NCI-H1694 treated with DMSO at 0.1 percent for 48 hours (cell line): ENCODE measurements around the gene STON2.

ENCODE experiments used
- DNase-seq: peaks from one replicate; lab custom pipeline; 2025; lab: John Stamatoyannopoulos, UW

STON2 gene

GRCh38 chr14:81301813-81302212 lies 98.3 kb downstream of the STON2 start:
- DNase-seq: no peak

GRCh38 chr14:81301371-81301770 lies 98.8 kb downstream of the STON2 start:
- no peak for DNase-seq

- DNase-seq: peak; percentile 51
These were observed 101.2 kb downstream of the STON2 start for GRCh38 chr14:81298911-81299310.

GRCh38 chr14:81298122-81298521 lies 102.0 kb downstream of the STON2 start:
- no peak for DNase-seq

GRCh38 chr14:81295958-81296923 lies 103.9 kb downstream of the STON2 start:
- no peak for DNase-seq

- DNase-seq: no peak
These were observed 110.6 kb downstream of the STON2 start for GRCh38 chr14:81289516-81289915.

- DNase-seq: no peak
These were observed 113.4 kb downstream of the STON2 start for GRCh38 chr14:81286574-81287370.

- no peak for DNase-seq
These were observed 114.9 kb downstream of the STON2 start for GRCh38 chr14:81285245-81285644.

GRCh38 chr14:81281332-81281731 lies 118.8 kb downstream of the STON2 start:
- DNase-seq: no peak

GRCh38 chr14:81280136-81280791 lies 119.9 kb downstream of the STON2 start:
- DNase-seq: no peak

- DNase-seq: no peak
These were observed 123.0 kb downstream of the STON2 start for GRCh38 chr14:81277096-81277495.

- peak; percentile 76 for DNase-seq
These were observed 123.8 kb downstream of the STON2 start for GRCh38 chr14:81276073-81277069.

- DNase-seq: no peak
These were observed 124.6 kb downstream of the STON2 start for GRCh38 chr14:81275305-81276072.

- no peak for DNase-seq
These were observed 126.1 kb downstream of the STON2 start for GRCh38 chr14:81273961-81274575.

- no peak for DNase-seq
These were observed 126.6 kb downstream of the STON2 start for GRCh38 chr14:81273521-81273920.

GRCh38 chr14:81272317-81272716 lies 127.8 kb downstream of the STON2 start:
- DNase-seq: no peak

GRCh38 chr14:81269979-81270375 lies 130.1 kb downstream of the STON2 start:
- no peak for DNase-seq

GRCh38 chr14:81269100-81269978 lies 130.8 kb downstream of the STON2 start:
- peak; percentile 91 for DNase-seq

- no peak for DNase-seq
These were observed 132.1 kb downstream of the STON2 start for GRCh38 chr14:81268016-81268416.
